ENCODE data around the gene LYAR. TPM values are rescaled to one million over a fixed set of nuclear protein-coding genes. Genes with fewer than 3 reads are reported as not detected.
"Not testable (repeated sequence)": the region's sequence is repeated elsewhere in the genome, so short reads cannot be mapped to it uniquely, and the experiment has no call there.

Gene LYAR
- total RNA-seq, 2 experiments from 2014 or later = 47.4 to 49.8 TPM

DNA sequence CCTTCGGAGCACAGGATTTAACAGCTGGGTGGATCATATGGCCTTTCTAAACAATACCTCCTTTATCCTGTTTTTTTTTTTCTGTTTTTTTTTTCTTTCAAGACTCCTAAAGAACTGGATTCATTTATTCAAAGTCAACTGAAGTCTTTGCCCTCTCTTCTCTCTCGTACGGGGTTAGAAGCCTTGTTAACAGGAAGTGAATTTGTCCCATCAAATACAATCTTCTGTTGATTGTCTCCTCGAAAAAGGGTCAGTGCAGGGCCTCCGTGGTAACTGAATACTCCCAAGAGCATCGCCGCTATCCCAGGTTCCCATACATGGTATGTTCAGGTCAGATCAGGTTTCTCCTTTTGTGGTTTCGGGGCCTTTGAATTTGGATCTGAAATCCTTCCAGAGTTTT, 40.1 kb downstream of the LYAR start:
- CTCF ChIA-PET = interaction anchor here (0.8 to 3.0 kb wide), 6 partner anchors 18 to 269 kb away, joined by 3 to 36 read pairs (median 3); no protein-coding TSS in a partner anchor
- peaks cover 42% of the 10 kb centered on the region for H3K4me1 Mint-ChIP-seq
- H3K27me3 Mint-ChIP-seq = no peaks in the 10 kb centered on the region
- H3K36me3 Mint-ChIP-seq (ENCODE audit: low read depth) = peaks cover 12% of the 10 kb centered on the region
- POLR2A ChIA-PET = interaction anchor here (1.0 to 3.5 kb wide), 4 partner anchors 10 to 291 kb away, joined by 5 to 57 read pairs (median 29); partner anchors contain the start of genes LYAR, STX18 and ZBTB49
- DNase-seq = no peak
- H3K4me3 Mint-ChIP-seq = peak overlapping the region; percentile 34
- H3K27ac Mint-ChIP-seq = no peak overlapping the region
- no peaks in the 10 kb centered on the region for H3K9me3 Mint-ChIP-seq

DNA sequence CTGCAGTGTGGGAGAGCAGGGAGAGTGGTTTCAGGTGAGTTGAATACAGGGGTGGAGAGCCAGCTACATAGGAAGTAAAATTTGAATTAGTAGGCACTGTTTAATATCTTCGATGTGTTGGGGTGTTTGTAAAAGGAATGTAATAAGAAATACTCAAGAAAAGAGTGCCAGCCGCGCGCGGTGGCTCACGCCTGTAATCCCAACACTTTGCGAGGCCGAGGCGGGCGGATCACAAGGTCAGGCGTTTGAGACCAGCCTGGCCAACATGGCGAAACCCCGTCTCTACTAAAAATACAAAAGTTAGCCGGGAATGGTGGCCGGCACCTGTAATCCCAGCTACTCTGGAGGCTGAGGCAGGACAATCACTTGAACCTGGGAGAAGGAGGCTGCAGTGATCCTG, 40.6 kb downstream of the LYAR start:
- Mint-ChIP-seq H3K36me3 (ENCODE audit: low read depth) (peaks cover 13% of the 10 kb centered on the region), H3K4me3 (peak overlapping the region; percentile 82), H3K27ac (peak overlapping the region; percentile 97), H3K4me1 (peaks cover 42% of the 10 kb centered on the region)
- POLR2A ChIA-PET = interaction anchor here (1.0 to 3.5 kb wide), 9 partner anchors 10 to 292 kb away, joined by 3 to 57 read pairs (median 10); partner anchors contain the start of genes LYAR, STX18 and ZBTB49
- H3K9me3 Mint-ChIP-seq, H3K27me3 Mint-ChIP-seq, DNase-seq: not testable (repeated sequence)
- CTCF ChIA-PET = interaction anchor here (0.8 to 1.5 kb wide), 6 partner anchors 18 to 269 kb away, joined by 3 to 4 read pairs (median 3); no protein-coding TSS in a partner anchor

DNA sequence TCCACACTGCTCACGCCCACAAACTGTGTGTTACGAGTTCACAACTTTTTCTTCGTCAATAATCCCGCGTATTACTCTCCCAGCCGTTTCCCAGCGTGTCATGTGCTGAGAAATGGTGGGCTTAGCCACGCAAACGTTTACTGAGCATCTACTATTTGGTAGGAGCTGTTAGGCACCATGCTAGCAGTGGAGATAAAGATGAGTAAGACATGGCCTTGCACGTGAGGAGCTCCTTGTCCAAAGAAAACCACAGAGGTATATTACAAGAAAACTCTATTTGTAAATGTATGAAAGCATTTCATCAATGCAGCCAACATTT, 41.1 kb downstream of the LYAR start:
- DNase-seq = no peak
- CTCF ChIA-PET = interaction anchor here (0.8 to 1.5 kb wide), 7 partner anchors 11 to 270 kb away, joined by 3 to 10 read pairs (median 3); no protein-coding TSS in a partner anchor
- no peaks in the 10 kb centered on the region for H3K27me3 Mint-ChIP-seq
- peaks cover 15% of the 10 kb centered on the region for H3K36me3 Mint-ChIP-seq (ENCODE audit: low read depth)
- peak overlapping the region; percentile 82 for H3K4me3 Mint-ChIP-seq
- H3K4me1 Mint-ChIP-seq = peaks cover 42% of the 10 kb centered on the region
- peak overlapping the region; percentile 97 for H3K27ac Mint-ChIP-seq
- no peaks in the 10 kb centered on the region for H3K9me3 Mint-ChIP-seq
- POLR2A ChIA-PET = interaction anchor here (0.7 to 3.5 kb wide), 16 partner anchors 11 to 293 kb away, joined by 3 to 57 read pairs (median 6); partner anchors contain the start of genes LYAR, STX18 and ZBTB49

GRCh38 chr4:4248029-4248884, 41.7 kb downstream of the LYAR start, which contains the start of gene TMEM128:
TSS of gene TMEM128 (minus strand) at chr4:4248223. CDS start at chr4:4248202, 21 bp downstream.
- peaks cover 21% of the 10 kb centered on the region for H3K36me3 Mint-ChIP-seq (ENCODE audit: low read depth)
- peak; percentile 93 for DNase-seq
- ChIA-PET CTCF (interaction anchor here (0.9 to 1.5 kb wide), 6 partner anchors 11 to 292 kb away, joined by 3 to 10 read pairs (median 4); no protein-coding TSS in a partner anchor), POLR2A (interaction anchor here (0.7 to 3.5 kb wide), 22 partner anchors 8 to 293 kb away, joined by 3 to 57 read pairs (median 4); partner anchors contain the start of genes LYAR, STX18 and ZBTB49)
- peak within 1 kb of the TSS; percentile 97 for H3K27ac Mint-ChIP-seq
- no peaks in the 10 kb centered on the region for H3K9me3 Mint-ChIP-seq
- no peaks in the 10 kb centered on the region for H3K27me3 Mint-ChIP-seq
- peaks cover 42% of the 10 kb centered on the region for H3K4me1 Mint-ChIP-seq
- H3K4me3 Mint-ChIP-seq = peak within 1 kb of the TSS; percentile 82

GRCh38 chr4:4247696-4248028, 42.3 kb downstream of the LYAR start:
- peaks cover 23% of the 10 kb centered on the region for H3K36me3 Mint-ChIP-seq (ENCODE audit: low read depth)
- POLR2A ChIA-PET = interaction anchor here (0.7 to 3.5 kb wide), 18 partner anchors 9 to 294 kb away, joined by 3 to 57 read pairs (median 6); partner anchors contain the start of genes LYAR, STX18 and ZBTB49

GRCh38 chr4:4245172-4245571, 44.8 kb downstream of the LYAR start:
- Mint-ChIP-seq H3K4me1 (peaks cover 36% of the 10 kb centered on the region), H3K27ac (no peak overlapping the region), H3K9me3 (no peaks in the 10 kb centered on the region), H3K36me3 (ENCODE audit: low read depth) (peaks cover 35% of the 10 kb centered on the region), H3K4me3 (no peak overlapping the region), H3K27me3 (no peaks in the 10 kb centered on the region)
- POLR2A ChIA-PET = no interaction called here
- DNase-seq = no peak
- CTCF ChIA-PET = no interaction called here

More at GRCh38 chr4:4247696-4248028, 42.3 kb downstream of the LYAR start:
- DNase-seq = no peak
- H3K27me3 Mint-ChIP-seq = no peaks in the 10 kb centered on the region
- H3K9me3 Mint-ChIP-seq = no peaks in the 10 kb centered on the region
- CTCF ChIA-PET = interaction anchor here (0.9 to 1.5 kb wide), 3 partner anchors 12 to 293 kb away, joined by 3 to 10 read pairs (median 3); no protein-coding TSS in a partner anchor
- peaks cover 37% of the 10 kb centered on the region for H3K4me1 Mint-ChIP-seq
- H3K27ac Mint-ChIP-seq = peak overlapping the region; percentile 97
- peak overlapping the region; percentile 82 for H3K4me3 Mint-ChIP-seq

- POLR2A ChIA-PET, H3K9me3 Mint-ChIP-seq, CTCF ChIA-PET, H3K27ac Mint-ChIP-seq, H3K27me3 Mint-ChIP-seq, H3K4me3 Mint-ChIP-seq, DNase-seq, H3K4me1 Mint-ChIP-seq: not testable (repeated sequence)
- peaks cover 58% of the 10 kb centered on the region for H3K36me3 Mint-ChIP-seq (ENCODE audit: low read depth)
Observed at GRCh38 chr4:4239551-4239950, 50.4 kb downstream of the LYAR start.

GRCh38 chr4:4233610-4234009, 56.3 kb downstream of the LYAR start:
- ChIA-PET CTCF (no interaction called here), POLR2A (no interaction called here)
- H3K9me3 Mint-ChIP-seq = peaks cover 2% of the 10 kb centered on the region
- H3K27me3 Mint-ChIP-seq = peaks cover 4% of the 10 kb centered on the region
- H3K4me3 Mint-ChIP-seq = no peak overlapping the region
- H3K27ac Mint-ChIP-seq = no peak overlapping the region
- DNase-seq = no peak
- H3K36me3 Mint-ChIP-seq (ENCODE audit: low read depth) = peaks cover 24% of the 10 kb centered on the region
- no peaks in the 10 kb centered on the region for H3K4me1 Mint-ChIP-seq

- CTCF ChIA-PET = no interaction called here
Observed at GRCh38 chr4:4228356-4228668, 61.6 kb downstream of the LYAR start.

GRCh38 chr4:4227510-4228355, 62.2 kb downstream of the LYAR start:
- Mint-ChIP-seq H3K9me3 (no peaks in the 10 kb centered on the region), H3K27me3 (peaks cover 44% of the 10 kb centered on the region), H3K36me3 (ENCODE audit: low read depth) (peaks cover 10% of the 10 kb centered on the region), H3K4me3 (no peak overlapping the region), H3K27ac (no peak overlapping the region), H3K4me1 (peaks cover 3% of the 10 kb centered on the region)
- ChIA-PET POLR2A (no interaction called here), CTCF (no interaction called here)
- DNase-seq = no peak

More at GRCh38 chr4:4228356-4228668, 61.6 kb downstream of the LYAR start:
- no peak for DNase-seq
- POLR2A ChIA-PET = no interaction called here
- no peak overlapping the region for H3K27ac Mint-ChIP-seq
- H3K9me3 Mint-ChIP-seq = peaks cover 2% of the 10 kb centered on the region
- no peak overlapping the region for H3K4me3 Mint-ChIP-seq
- H3K27me3 Mint-ChIP-seq = peaks cover 39% of the 10 kb centered on the region
- peaks cover 10% of the 10 kb centered on the region for H3K36me3 Mint-ChIP-seq (ENCODE audit: low read depth)
- peaks cover 3% of the 10 kb centered on the region for H3K4me1 Mint-ChIP-seq

DNA sequence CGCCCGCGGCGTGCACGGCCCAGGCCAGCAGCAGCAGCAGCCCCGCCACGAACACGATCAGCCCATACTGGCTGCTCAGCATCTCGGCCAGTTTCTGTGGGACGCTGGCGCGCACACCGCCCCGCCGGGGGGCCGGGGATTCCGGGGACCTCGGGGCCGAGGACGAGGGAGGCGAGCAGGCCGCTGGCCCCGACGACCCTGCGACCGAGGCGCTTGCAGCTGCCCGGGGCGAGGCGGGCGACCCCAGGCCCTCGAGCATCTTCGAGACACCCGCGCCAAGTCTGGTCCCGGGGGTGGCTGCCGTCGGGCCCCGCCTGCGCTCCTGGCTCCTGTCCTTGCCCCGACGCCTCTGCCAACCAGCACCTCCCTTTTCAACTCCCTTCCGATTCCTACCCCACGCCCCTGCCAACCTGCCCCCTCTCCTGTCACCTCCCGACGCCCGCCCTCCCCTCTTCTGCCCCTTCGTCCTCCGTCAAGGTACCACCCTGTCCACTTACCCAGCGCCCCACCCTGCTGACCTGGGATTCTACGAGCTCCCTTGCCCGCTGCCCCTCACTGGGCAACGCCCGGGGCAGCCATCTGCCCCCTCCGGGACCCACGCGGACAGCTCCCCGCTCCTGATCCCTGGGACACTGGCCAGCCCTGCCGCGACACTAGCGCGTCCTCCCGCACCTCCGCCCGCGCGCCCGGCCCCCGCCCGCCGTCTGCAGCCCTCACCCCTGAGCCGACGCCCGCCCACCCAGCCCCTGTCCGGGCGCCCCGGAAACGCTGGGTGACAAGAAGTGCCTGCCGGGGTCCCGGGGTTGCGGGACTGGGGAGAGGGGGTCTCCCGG, 63.1 kb downstream of the LYAR start, which contains the start of gene OTOP1:
OTOP1 (minus strand) TSS at position 324 of the 833 bp plus-strand sequence; CDS start at position 259, 65 bp downstream.
- H3K4me1 Mint-ChIP-seq = peaks cover 3% of the 10 kb centered on the region
- H3K36me3 Mint-ChIP-seq (ENCODE audit: low read depth) = peaks cover 10% of the 10 kb centered on the region
- H3K4me3 Mint-ChIP-seq = no peak within 1 kb of the TSS
- H3K27me3 Mint-ChIP-seq = peaks cover 51% of the 10 kb centered on the region
- ChIA-PET POLR2A (no interaction called here), CTCF (no interaction called here)
- H3K9me3 Mint-ChIP-seq = no peaks in the 10 kb centered on the region
- H3K27ac Mint-ChIP-seq = no peak within 1 kb of the TSS
- DNase-seq = no peak

DNA sequence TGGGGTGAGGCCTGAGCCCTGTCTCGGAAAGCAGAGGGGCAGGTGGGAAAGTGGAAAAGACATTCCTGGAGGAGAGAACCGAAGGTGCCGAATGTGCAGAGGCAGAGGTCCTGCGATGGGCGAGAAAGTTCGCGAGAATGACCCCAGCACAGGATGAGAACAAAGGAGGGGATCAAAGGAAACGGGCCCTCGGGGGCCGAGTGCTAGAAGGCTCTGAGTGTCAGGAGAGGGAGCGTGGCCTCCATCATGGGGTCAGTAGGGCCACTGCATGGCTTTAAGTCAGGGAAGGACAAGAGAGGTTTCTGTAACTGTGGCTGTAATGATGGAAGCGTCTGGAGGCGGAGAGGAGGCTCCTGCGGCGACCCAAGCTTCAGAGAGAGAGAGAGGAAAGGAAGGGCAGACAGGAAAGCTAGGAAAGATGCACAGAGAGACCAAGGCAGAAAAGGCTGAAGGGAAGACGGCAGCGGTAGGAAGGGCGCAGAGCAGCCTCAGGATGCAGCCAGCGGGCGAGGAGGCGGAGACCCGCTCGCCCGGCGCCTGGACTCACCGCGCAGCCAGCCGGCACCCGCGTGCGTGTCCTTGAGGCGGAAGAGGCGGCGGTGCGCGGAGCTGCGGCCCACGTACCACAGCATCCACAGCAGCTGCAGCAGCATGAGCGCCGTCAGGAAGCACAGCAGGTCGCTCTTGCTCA, 63.9 kb downstream of the LYAR start:
- no peak overlapping the region for H3K4me3 Mint-ChIP-seq
- H3K9me3 Mint-ChIP-seq = no peaks in the 10 kb centered on the region
- H3K36me3 Mint-ChIP-seq (ENCODE audit: low read depth) = peaks cover 10% of the 10 kb centered on the region
- H3K4me1 Mint-ChIP-seq = peaks cover 3% of the 10 kb centered on the region
- H3K27me3 Mint-ChIP-seq = peaks cover 51% of the 10 kb centered on the region
- CTCF ChIA-PET = no interaction called here
- DNase-seq = no peak
- POLR2A ChIA-PET = no interaction called here
- no peak overlapping the region for H3K27ac Mint-ChIP-seq

Data from activated CD4-positive, alpha-beta memory T cell treated with anti-CD3 and anti-CD28 coated beads, Interleukin-2, amount 10 ng/mL, durations not matched to agents 7 days and 5 days (primary cell).